ENCODE data around the gene CENPO.
"Not testable (repeated sequence)": the region's sequence is repeated elsewhere in the genome, so short reads cannot be mapped to it uniquely, and the experiment has no call there.

The CENPO gene

DNA sequence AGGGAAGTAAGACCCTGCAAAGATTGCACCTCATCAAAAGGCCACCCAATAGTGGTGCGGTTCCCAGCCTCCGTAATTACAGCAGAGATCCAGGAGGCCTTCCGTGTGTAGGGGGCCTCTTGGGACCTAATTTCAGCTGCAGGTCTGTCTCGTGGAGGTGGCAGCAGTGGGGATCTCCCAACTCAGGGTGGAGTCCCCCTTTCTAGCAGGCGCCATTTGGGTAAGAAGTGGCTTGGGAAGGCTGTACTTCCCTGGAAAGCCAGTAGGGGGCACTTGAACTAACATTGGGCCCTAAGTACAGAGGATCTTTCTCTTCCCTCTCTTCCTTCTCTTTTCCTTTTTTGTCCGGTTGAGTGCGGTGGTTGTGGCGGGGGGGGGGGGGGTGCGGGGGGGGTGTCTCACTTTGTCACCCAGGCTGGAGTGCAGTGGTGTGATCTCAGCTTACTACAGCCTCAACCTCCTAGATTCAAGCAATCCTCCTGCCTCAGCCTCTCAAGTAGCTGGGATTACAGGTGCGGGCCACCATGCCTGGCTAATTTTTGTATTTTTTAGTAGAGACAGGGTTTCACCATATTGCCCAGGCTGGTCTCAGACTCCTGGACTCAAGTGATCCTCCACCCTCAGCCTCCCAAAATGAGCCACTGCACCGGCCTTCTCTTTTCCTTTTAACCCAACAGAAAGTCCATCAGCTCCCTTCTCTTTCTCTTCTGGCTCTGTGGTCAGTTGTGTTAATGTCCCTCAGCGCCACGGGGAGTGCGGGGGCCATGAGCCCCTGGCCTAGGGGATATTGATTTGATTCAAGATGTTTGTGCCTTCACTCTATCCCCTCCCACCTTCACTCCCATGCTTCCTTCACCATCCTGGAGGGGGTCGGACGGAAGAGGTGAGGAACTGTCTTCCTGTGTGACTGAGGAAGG lies 32.0 kb downstream of the CENPO start:
- DNase-seq: peak; percentile 48 to 58

DNA sequence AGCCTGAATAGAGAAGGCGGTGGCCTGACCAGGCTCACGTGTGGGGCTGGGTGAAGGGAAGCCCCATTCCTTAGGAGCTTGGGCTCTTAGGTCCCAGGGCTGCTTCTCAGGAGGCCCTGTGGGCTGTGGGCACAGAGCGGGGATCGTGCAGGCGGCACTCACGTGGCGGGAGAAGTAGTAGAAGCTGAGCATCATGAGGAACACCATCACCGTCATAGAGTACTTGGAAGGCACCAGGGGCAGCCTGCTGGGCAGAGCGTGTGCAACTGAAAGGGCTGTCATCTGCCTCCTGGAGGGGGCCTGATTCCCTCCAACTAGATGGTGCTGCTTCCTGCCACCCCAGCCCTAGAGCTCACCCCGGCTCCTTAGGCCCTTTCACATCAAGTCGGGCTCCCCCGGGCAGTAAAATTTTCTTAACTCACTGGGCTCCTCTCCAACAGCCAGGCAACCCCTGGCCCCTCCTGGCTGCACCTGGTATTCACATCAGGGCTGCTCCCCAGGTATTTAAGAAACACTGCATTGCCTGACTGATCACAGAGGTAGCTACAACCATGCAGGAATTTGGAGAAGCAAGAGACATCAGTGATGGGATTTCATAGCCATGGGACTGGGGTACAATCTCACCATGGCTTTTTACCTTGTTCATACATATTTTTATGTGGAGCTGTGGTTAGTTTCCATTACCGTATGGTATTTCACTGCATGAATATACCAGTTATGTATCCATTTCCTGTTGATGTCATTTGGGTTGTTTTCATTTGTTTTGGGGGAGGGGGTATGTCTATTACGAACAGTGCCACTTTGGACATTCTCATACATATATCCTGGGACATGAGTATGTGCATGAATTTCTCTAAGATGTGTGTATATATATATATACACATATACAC lies 32.9 kb downstream of the CENPO start:
- DNase-seq: no peak

DNA sequence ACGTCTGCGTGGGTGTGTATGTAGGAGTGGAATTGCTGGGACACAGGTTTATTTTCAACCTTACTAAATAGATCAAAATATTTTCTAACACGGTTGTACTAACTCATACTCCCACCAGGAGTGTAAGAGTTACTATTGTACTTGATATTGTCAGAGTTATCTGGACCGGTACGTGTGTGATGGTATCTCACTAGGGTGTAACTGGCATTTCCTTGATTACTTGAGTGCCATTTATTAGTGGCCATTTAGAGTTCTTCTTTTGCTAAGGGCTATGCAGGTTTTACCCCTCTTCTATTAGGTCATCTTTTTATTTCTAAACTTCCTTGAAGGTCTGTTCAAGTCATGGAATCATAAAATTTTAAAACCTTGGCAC lies 33.5 kb downstream of the CENPO start:
- DNase-seq: no peak

DNA sequence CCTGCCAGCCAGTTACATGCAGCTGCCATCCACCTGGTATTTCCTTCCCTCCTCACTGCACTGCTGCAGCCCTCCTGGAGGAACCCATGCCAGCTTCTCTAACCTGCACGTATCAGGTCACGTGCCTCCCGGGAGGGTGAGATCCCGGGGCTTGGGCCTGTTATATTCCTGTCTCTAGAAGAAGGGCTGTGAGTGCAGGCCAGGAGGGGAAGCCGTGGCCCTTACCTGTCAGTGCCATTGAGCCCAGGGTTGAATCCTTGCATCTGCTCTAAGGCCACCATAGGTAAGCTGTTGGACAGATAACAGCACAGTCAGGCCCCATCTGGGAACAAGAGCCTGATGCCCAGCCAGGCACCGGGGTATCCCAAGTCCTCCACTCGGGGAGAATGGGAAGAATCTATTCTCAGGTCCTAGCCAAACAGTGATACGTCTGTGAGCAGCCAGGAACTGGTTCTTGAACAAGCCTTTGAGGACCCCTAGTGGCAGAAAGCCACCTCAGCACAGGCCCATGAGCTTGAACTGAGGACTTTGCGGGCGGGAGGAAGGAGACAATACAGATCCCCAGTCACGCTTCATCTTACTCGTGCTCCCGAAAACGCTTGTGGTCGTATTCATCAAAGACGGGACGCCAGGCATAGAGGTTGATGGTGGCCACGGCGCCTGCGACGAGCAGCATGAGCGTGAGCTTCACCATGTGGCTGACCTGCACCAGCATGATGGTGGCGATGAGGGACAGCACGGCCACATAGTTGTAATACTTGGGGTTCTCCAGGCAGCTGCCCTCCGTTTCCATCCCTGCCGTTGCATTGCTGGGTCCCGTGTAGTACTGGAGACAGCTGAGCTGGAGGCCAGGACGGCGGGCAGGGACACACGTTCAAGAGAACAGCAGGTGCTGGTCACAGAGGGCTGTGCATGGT lies 34.4 kb downstream of the CENPO start:
- peak; percentile 73 to 81 for DNase-seq

DNA sequence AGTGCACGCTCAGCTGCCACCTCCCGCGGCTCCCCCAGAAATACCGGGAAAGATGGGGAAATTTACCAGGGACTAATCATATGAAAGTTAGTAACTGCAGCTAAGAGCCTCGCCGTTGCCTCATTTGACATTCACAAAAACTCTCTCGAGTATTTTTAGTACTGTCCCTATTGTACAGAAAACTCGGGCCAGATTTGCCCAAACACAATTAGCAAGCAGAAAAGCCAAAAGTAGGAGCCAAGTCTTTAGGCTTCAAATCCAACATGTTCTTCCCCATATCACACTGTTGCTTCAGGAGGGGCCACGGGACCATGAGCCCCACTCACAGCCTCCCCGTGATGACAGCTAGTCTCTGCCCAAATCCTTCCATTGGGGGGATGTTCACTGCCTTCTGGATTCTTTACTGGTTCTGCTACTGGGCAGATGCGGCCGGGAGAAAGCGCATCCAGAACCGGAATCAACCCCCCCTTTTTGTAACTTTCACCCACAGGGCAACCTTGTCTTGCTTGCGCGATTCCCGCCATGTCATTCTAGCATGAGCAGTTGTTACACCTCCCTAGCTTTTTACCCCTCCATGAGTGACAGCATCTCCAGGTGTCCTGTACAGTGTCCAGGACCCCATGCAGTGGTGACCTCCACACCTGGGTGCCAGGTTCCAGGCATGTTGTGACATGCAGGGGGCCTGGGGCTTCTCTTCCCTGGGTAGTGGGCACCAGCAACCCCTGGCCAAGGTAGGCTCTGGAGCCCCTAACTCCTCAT lies 35.2 kb downstream of the CENPO start:
- DNase-seq: no peak

DNA sequence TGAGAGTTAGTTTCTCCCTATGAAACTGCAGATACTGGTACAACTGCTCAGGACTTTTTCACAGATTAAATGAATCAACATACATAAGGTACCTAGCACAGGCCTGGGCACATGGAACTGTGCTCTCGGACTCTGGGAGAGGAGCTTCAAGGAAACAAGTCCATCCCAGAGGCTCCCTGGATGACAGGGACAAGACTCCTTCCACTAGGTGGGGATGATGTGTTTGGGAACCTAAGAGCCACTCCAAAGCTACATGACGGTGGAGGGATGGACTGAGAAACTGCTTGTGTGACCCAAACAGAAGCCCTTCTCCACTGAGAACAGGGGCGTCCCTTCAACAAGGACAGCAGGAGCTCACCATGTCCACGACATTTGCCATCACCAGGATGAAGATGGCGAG lies 37.1 kb downstream of the CENPO start:
- no peak for DNase-seq

DNA sequence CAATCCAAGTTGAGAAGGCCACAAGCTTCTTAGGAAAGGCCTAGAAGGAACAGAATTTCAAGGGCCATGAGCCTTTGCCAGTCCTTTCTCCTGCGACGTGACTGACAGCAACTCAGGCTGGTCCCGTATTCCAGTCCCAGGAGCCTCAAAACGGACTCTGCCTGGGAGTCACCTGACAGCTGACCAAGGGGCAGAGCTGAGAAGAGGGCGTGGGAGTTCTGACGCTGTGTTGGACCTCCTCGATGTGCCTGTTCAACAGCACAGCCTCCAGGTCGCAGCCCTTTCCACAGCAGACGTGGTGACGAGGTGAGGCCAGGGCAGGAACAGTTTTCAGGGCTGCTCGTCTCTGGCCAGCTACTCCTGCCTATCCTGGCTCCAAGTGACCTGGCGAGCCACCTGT lies 37.6 kb downstream of the CENPO start:
- no peak for DNase-seq

DNA sequence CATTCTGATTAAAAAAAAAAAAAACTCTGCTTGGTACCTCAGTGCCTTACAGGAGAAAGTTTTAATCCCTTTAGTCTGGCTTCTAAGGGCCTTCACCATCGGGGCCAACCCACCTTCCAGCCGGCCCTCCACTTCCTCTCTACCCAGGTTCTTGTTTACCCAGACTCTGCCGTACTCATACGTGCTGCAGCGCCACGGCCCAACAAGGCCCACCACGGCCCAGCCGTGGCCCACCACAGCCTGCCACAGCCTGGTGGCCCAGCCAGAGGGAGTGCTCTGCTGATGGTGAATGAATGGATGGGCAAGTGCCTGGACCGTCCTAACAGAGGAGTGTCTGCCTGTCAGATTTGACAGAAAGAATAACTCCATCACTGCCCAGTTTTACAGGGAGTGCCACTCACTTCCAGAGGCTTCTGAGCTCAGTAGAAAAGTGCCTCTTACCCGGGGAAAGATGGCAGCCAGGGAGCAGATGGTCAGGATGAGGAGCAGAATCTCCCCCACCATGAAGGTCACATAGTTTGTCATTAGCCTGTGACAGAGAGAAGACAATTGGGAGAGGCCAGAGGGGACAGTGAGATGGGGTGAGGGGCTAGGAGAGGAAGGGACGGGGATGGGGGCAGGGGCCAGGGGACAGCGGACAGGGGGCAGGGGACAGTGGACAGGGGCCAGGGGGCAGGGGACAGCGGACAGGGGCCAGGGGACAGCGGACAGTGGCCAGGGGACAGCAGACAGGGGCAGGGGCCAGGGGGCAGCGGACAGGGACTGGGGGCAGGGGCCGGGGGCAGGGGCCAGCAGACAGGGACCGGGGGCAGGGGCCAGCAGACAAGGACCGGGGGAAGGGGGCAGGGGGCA lies 38.2 kb downstream of the CENPO start:
- DNase-seq: no peak

DNA sequence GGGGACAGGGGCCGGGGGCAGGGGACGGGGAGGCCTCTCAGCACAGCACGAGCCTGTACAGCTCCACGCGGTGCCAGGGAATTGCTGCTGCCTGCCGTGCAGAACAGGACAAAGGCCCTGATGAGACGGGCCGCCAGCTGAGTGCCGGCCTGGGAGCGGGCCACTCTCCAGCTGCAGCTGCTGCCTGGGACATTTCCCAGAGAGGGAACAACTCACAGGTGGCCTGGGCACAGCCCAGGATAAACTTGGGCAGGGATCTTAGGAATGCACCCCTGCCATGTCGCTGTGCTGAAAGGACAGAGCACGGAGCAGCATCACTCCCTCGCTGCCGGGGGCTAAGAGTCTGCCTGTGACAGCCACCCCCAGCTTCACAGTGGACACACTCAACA lies 38.8 kb downstream of the CENPO start:
- no peak for DNase-seq

DNA sequence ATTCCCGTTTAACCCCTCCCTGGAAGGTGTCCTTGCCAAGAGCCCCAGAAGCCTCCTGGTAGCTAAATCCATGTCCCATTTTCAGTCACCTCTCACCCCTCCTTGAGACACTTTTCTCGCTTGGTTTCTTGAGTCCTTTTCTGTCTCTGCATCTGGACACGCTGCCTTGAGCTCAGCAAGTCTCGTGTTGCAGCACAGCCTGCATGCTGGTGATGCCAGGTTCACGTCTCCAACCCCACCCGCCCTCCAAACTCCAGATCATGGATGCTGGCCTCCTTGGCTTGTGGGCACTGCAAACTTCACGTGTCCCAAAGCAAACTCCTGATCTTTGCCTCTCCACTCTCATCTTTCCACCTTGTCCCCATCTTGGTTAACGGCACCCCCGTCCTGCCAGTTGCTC lies 39.3 kb downstream of the CENPO start:
- DNase-seq: no peak

DNA sequence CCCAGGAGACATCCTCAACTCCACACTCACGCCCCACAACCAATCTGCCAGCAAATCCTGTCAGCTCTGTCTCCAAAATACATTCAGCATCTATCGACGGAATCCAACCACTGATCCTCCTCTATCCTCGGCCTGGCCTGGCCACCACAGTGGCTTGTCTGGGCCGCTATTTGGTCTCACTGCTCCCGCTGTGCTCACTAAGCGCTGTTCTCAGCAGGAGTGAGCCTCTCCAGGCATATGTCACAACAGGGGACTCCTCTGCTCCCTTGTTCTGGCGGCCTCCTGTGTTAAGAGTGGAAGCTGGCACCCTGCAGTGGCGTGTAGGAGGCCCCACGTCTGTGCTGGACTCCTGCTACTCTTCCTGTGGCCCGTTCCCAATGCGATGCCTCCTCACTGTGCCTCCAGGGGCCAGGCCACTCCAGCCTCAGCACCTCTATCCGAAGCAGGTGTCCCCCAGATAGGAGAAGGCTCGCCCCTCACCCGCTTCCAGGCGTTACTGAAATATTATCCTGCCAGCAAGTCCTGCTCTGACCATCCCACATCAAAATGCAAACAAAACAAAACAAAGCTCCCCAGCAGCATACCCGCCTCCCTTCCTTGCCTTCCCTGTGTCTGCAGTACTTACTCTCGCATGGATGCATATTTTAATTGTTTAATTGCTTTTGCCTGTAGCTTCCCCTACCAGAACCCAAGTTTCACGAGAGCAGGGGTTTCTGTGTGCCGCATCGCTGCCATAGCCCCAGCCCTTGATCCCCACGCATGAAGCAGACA lies 39.9 kb downstream of the CENPO start:
- DNase-seq: no peak

DNA sequence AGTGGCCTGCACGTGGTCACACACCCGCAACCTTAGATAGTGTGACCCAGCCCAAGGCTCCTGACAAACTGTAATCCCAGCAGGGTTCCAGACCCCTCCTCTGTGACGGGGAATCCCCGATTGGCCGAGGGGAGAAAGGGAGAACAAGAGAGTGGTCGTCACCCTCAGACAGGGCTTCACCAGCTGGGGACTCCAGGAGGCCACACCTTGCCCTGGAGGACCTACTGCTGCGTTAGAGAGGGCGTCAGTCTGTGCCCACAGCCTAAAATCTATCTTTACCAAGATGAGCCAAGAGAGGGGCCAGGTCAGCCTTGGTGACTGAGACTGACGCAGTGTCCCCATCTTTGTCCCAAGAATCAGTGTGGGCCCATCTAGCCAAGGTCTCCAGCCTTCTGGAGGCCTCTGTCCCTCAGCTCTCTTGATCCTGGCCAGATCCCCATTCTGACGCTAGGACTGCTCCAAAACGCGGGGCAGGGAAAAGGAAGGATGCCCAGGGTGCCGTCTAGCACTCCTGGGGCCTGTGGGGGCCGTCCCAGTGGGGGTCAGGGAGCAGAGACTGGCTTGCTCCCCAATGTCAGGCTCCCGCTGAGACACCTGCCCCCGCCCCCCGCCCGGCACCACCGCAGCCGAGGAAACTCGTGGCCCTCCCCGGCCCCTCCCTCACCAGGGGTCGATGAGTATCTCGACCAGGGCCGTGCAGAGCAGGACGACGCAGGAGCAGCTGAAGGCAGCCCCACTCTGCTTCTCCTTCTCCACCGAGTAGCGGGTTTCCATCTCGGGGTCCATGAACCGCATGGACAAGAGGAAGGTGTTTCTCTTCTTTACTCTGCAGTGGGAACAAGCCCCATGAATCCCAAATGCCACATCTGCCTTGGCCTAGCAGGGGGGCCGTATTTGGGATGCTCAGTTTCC lies 40.9 kb downstream of the CENPO start:
- no peak for DNase-seq

DNA sequence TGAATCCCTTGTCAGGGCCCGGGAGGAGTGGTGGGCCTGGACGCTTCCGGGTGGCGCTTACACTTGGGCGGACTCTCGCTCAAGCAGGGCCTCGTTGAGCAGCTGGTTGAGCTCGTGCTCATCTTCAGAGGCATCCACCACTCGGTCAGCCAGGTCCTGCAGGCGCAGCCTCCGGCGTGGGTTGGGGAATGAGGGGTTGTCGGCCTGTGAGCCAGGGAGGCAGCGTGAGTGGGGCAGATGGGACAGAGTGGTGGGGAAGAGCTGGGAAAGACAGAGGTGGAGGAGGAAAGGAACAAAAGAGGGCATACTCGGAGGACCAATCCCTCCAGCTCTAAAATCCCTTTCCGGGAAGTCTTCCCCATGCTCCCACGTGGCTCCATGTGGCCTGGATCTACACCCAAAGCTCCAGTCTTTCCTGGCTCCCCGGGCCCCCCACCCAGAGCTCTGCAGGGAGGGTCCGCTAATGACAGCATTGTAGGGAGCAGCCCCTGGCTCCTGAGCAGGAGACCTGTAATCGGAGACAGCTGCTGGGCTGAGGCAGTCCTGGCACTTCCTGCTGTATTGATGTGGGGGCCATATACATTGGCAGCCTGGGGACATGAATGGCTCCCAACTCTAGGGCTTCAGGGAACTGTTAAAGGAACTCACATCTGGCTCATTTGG lies 41.6 kb downstream of the CENPO start:
- no peak for DNase-seq

DNA sequence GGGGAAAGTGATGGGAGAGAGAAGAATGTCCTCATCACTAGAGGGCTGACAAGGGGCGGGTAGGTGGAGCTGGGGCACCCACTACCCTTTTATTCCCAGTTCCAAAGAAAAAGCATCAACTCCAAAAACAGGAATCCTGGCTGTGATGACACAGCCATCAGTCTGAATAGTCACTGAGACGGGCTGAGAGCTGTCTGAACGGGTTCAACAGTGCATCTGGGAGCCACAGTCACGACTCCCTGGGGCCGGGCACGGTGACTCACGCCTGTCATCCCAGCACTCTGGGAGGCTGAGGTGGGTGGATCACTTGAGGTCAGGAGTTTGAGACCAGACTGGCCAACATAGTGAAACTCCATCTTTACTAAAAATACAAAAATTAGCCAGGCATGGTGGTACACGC lies 42.2 kb downstream of the CENPO start:
- DNase-seq: not testable (repeated sequence)

DNA sequence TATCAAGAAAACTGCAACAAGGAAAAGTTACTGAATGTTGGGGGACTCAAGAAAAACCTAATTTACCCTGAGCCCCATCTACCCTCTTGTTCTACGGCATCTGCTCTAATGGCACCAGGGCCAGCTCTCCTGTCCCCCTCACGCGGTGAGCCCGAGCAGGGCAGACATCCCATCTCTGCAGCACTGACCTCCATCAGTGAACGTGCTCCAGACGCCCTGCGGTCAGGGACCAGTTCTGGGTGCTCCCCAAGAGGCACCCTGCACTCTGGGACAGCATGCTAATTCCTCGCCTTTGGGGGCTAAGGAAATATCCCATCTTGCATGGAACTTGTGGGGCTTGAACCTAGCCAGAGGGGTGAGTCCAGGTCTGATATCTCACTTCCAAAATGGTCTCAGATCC lies 43.0 kb downstream of the CENPO start:
- DNase-seq: no peak

DNA sequence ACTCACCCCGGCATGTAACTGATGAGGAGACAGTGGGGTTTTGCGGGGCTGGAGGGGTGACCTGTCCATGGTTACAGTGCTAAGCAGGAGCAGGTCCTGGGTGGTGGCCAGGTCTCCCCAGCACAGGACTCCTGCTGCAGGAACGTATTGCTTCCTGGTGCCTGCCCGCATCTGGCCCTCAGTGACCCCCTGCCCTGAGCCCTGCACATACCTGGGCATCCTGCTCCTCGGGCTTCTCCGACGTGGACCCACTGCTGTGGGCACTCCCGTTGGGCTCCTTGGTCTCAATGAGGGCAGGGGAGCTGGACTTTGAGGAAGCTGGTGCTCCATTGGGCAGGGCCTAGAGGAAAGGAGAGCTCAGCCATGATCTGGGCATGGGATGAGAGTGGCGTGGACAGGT lies 43.5 kb downstream of the CENPO start:
- DNase-seq: no peak

DNA sequence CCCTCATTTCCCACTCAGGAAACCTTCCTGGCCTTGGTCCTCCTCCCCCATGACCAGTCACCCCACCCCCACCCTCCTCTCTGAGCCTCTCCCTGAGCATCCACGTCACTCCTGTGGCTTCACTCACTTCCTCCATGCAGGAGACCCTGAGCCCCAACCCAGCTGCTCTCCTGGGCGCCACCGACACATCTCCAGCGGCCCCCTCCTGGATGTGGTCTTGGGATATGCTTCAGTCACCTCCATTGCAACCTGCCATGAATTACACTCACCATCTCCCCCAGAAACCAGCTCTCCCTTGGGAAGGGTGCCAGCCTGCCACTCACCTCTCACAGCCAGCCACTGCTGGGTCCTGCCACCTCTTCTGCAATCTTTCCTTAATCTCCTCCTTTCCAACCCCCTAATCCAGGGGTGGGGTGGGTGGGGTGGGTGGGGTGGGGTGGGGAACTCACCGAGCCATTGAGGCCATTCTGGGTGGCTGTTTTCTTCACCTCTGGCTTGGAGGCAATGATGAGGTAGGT lies 44.8 kb downstream of the CENPO start:
- no peak for DNase-seq

DNA sequence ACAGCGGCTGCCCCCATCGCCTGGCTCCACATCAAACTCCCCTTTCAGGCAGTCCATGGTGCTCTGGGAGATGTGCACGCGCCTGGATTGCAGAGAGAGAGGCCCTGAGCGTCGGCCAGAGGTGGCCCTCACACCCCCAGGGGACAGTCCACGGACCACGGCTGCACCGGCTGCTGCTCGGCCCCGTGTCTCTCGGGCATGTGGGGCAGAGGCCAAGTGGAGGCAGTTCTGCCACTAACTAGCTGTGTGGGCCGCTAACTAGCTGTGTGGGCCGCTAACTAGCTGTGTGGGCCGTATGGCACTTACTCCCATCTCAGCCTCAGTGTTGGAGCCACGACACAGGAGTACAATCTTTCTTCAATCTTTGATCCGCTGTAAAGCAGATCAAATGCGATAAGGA lies 45.3 kb downstream of the CENPO start:
- no peak for DNase-seq
